Measurements from ENCODE around the gene TMPRSS7.

The TMPRSS7 gene

DNA sequence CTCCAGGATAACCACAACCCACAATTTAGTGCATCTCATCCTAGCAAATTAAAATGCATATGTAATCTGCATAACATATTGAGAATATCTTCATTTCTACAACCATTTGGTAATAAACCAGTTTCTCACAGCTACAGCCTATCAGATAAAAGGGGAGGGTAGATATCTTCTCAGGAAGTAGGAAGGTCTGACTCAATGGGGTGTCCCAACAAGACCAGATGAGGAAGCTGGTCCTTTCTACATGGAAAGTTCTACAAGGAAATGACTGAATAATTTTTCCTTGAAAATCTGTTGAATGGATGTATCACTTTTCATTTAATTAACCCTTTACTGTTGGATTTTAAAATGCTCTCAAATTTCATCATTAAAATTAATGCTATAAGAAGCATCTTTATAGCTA is 17.4 kb upstream of the TMPRSS7 start:
- no peaks in the 10 kb centered on the region for H3K36me3 ChIP-seq
- H3K9me3 ChIP-seq: no peaks in the 10 kb centered on the region
- DNase-seq: no peak
- TF ChIP-seq, protein P1, sequence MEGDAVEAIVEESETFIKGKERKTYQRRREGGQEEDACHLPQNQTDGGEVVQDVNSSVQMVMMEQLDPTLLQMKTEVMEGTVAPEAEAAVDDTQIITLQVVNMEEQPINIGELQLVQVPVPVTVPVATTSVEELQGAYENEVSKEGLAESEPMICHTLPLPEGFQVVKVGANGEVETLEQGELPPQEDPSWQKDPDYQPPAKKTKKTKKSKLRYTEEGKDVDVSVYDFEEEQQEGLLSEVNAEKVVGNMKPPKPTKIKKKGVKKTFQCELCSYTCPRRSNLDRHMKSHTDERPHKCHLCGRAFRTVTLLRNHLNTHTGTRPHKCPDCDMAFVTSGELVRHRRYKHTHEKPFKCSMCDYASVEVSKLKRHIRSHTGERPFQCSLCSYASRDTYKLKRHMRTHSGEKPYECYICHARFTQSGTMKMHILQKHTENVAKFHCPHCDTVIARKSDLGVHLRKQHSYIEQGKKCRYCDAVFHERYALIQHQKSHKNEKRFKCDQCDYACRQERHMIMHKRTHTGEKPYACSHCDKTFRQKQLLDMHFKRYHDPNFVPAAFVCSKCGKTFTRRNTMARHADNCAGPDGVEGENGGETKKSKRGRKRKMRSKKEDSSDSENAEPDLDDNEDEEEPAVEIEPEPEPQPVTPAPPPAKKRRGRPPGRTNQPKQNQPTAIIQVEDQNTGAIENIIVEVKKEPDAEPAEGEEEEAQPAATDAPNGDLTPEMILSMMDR (IDR thresholded peaks at IDR 0.05; ENCODE audit: low read depth, low read length): no peak
- no peaks in the 10 kb centered on the region for H3K4me1 ChIP-seq
- no peak overlapping the region for H3K4me3 ChIP-seq (ENCODE audit: low read depth, low read length)
- H3K27me3 ChIP-seq: no peaks in the 10 kb centered on the region

DNA sequence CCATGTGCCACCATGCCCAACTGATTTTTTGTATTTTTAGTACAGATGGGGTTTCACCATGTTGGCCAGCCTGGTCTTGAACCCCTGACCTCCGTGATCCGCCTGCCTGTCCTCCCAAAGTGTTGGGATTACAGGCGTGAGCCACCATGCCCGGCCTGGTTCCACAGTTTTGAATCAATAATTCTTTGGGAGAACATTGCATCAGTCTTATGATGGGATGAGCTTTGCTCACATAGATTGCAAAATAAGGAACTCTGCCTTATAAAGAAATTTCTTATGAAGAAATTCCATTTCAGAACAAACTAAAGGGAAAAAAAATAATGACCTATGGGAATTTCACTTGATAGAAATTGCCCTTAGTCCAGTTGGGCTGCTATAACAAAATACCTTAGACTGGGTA is 15.8 kb upstream of the TMPRSS7 start:
- DNase-seq: no peak
- H3K27me3 ChIP-seq: no peaks in the 10 kb centered on the region
- H3K4me1 ChIP-seq: no peaks in the 10 kb centered on the region
- no peaks in the 10 kb centered on the region for H3K36me3 ChIP-seq
- H3K9me3 ChIP-seq: no peaks in the 10 kb centered on the region
- H3K4me3 ChIP-seq (ENCODE audit: low read depth, low read length): no peak overlapping the region
- TF ChIP-seq, protein P1 (IDR thresholded peaks at IDR 0.05; ENCODE audit: low read depth, low read length): no peak

GRCh38 chr3:112019716-112020115 is 14.8 kb upstream of the TMPRSS7 start:
- TF ChIP-seq, protein P1 (IDR thresholded peaks at IDR 0.05; ENCODE audit: low read depth, low read length): no peak
- no peak for DNase-seq

GRCh38 chr3:112020674-112021085 is 13.9 kb upstream of the TMPRSS7 start:
- TF ChIP-seq, protein P1 (IDR thresholded peaks at IDR 0.05; ENCODE audit: low read depth, low read length): no peak
- no peaks in the 10 kb centered on the region for H3K27me3 ChIP-seq
- H3K4me1 ChIP-seq: no peaks in the 10 kb centered on the region
- DNase-seq: no peak
- H3K4me3 ChIP-seq (ENCODE audit: low read depth, low read length): no peak overlapping the region
- H3K9me3 ChIP-seq: no peaks in the 10 kb centered on the region
- no peaks in the 10 kb centered on the region for H3K36me3 ChIP-seq

More at GRCh38 chr3:112019716-112020115, 14.8 kb upstream of the TMPRSS7 start:
- Histone ChIP-seq H3K4me3 (ENCODE audit: low read depth, low read length) (no peak overlapping the region), H3K36me3 (no peaks in the 10 kb centered on the region), H3K27me3 (no peaks in the 10 kb centered on the region), H3K9me3 (no peaks in the 10 kb centered on the region), H3K4me1 (no peaks in the 10 kb centered on the region)

GRCh38 chr3:112027142-112027541 is 7.4 kb upstream of the TMPRSS7 start:
- no peak for DNase-seq
- Histone ChIP-seq H3K4me1 (no peaks in the 10 kb centered on the region), H3K36me3 (no peaks in the 10 kb centered on the region), H3K4me3 (ENCODE audit: low read depth, low read length) (no peak overlapping the region), H3K27me3 (no peaks in the 10 kb centered on the region), H3K9me3 (no peaks in the 10 kb centered on the region)
- TF ChIP-seq, protein P1 (IDR thresholded peaks at IDR 0.05; ENCODE audit: low read depth, low read length): no peak

GRCh38 chr3:112027826-112028225 is 6.7 kb upstream of the TMPRSS7 start:
- TF ChIP-seq, protein P1 (IDR thresholded peaks at IDR 0.05; ENCODE audit: low read depth, low read length): no peak
- DNase-seq: no peak
- Histone ChIP-seq H3K4me1 (no peaks in the 10 kb centered on the region), H3K4me3 (ENCODE audit: low read depth, low read length) (no peak overlapping the region), H3K36me3 (no peaks in the 10 kb centered on the region), H3K9me3 (no peaks in the 10 kb centered on the region), H3K27me3 (no peaks in the 10 kb centered on the region)

Data from BE2C (cell line).